ENCODE results near the gene TRIP4. TPM values are rescaled to one million over a fixed set of nuclear protein-coding genes. Genes with fewer than 3 reads are reported as not detected.

Gene TRIP4
- total RNA-seq, 1 experiment from 2014 or later: 18.3 TPM

- H3K27me3 ChIP-seq (ENCODE audit: insufficient read depth, low read length): no peaks in the 10 kb centered on the region
- no peak for DNase-seq (ENCODE audit: low read depth, low spot score)
- H3K4me1 ChIP-seq (ENCODE audit: control insufficient read depth in 1 of 2, insufficient read depth in 2 of 2, low read length in 2 of 2): peaks cover 9 to 19% of the 10 kb centered on the region in 2 experiments; a peak in 3 of 4 replicates
- peak overlapping the region; percentile 78 to 93 for H3K4me3 ChIP-seq (replicated peaks in 1 of 2; ENCODE audit: low read depth in 1 of 2, low read length in 2 of 2)
- TF ChIP-seq CTCF (IDR thresholded peaks at IDR 0.05 in 2 of 3, conservative IDR thresholded peaks at IDR 0.05 in 1 of 3; ENCODE audit: borderline replicate concordance in 1 of 3, insufficient read depth in 1 of 3, low read depth in 2 of 3, low read length in 2 of 3) (no peak), ZBTB33 (IDR thresholded peaks at IDR 0.05; ENCODE audit: extremely low read depth, insufficient replicate concordance, low read length) (no peak), YY1 (IDR thresholded peaks at IDR 0.05; ENCODE audit: extremely low read depth, insufficient replicate concordance, low read depth, low read length) (no peak), SIN3A (IDR thresholded peaks at IDR 0.05; ENCODE audit: low read depth) (no peak), ZFX (IDR thresholded peaks at IDR 0.05) (no peak), SRF (IDR thresholded peaks at IDR 0.05; ENCODE audit: low read depth) (no peak), EZH2 (IDR thresholded peaks at IDR 0.05) (no peak), EGR1 (IDR thresholded peaks at IDR 0.05; ENCODE audit: low read depth) (no peak), FOSL1 (IDR thresholded peaks at IDR 0.05; ENCODE audit: low read depth) (no peak), JUND (IDR thresholded peaks at IDR 0.05) (no peak), EZH2phosphoT487 (IDR thresholded peaks at IDR 0.05; ENCODE audit: borderline replicate concordance) (no peak), CEBPB (IDR thresholded peaks at IDR 0.05; ENCODE audit: low read depth) (no peak), RAD21 (IDR thresholded peaks at IDR 0.05; ENCODE audit: low read depth) (no peak), CBX3 (IDR thresholded peaks at IDR 0.05; ENCODE audit: low read depth) (no peak), POLR2AphosphoS5 (IDR thresholded peaks at IDR 0.05; ENCODE audit: low read depth, low read length) (no peak), TCF7L2 (IDR thresholded peaks at IDR 0.05; ENCODE audit: borderline replicate concordance, extremely low read depth, insufficient read depth, insufficient read length) (no peak)
- TF ChIP-seq, protein P1, sequence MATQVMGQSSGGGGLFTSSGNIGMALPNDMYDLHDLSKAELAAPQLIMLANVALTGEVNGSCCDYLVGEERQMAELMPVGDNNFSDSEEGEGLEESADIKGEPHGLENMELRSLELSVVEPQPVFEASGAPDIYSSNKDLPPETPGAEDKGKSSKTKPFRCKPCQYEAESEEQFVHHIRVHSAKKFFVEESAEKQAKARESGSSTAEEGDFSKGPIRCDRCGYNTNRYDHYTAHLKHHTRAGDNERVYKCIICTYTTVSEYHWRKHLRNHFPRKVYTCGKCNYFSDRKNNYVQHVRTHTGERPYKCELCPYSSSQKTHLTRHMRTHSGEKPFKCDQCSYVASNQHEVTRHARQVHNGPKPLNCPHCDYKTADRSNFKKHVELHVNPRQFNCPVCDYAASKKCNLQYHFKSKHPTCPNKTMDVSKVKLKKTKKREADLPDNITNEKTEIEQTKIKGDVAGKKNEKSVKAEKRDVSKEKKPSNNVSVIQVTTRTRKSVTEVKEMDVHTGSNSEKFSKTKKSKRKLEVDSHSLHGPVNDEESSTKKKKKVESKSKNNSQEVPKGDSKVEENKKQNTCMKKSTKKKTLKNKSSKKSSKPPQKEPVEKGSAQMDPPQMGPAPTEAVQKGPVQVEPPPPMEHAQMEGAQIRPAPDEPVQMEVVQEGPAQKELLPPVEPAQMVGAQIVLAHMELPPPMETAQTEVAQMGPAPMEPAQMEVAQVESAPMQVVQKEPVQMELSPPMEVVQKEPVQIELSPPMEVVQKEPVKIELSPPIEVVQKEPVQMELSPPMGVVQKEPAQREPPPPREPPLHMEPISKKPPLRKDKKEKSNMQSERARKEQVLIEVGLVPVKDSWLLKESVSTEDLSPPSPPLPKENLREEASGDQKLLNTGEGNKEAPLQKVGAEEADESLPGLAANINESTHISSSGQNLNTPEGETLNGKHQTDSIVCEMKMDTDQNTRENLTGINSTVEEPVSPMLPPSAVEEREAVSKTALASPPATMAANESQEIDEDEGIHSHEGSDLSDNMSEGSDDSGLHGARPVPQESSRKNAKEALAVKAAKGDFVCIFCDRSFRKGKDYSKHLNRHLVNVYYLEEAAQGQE (IDR thresholded peaks at IDR 0.05; ENCODE audit: low read depth): no peak
- TF ChIP-seq, protein P2, sequence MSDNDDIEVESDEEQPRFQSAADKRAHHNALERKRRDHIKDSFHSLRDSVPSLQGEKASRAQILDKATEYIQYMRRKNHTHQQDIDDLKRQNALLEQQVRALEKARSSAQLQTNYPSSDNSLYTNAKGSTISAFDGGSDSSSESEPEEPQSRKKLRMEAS (IDR thresholded peaks at IDR 0.05): no peak
- H4K20me1 ChIP-seq (ENCODE audit: insufficient read depth): 0 out of 2 replicates have a peak, but pooled peaks cover 3% of the 10 kb centered on the region
- H3K27ac ChIP-seq (ENCODE audit: low read depth, low read length): peak overlapping the region; percentile 77
- H3K36me3 ChIP-seq (ENCODE audit: control insufficient read depth in 1 of 2, insufficient read depth in 2 of 2, low read length in 2 of 2): no peaks in the 10 kb centered on the region; a peak in 1 of 4 replicates
- H3K9me2 ChIP-seq (ENCODE audit: insufficient read depth): no peaks in the 10 kb centered on the region
- BruUV-seq (replicated peaks): TSS peak; percentile 69
- H3K4me2 ChIP-seq (ENCODE audit: low read length): peak overlapping the region; percentile 93
- intact Hi-C loops (cut with micrococcal nuclease): loop anchor here (5.0 kb wide), 1 partner anchor 203 kb away; the partner anchor contains the start of gene SNX22
- CTCF ChIA-PET: interaction anchor here (1.0 kb wide), 2 partner anchors 21 to 146 kb away, joined by 3 to 6 read pairs; no protein-coding TSS in a partner anchor
- H3K79me2 ChIP-seq (ENCODE audit: insufficient read depth, low read length): peaks cover 53% of the 10 kb centered on the region
- RAD21 ChIA-PET (ENCODE audit: low non-redundant PET in 1 of 2, low total read pairs in 2 of 2, uncharacterized antibody in 2 of 2, unreplicated experiment in 2 of 2): interaction anchor here in 1 of 2 experiments (1.0 kb wide), 1 partner anchor 192 kb away, joined by 3 read pairs; the partner anchor contains the start of gene PPIB
- no peak overlapping the region for H2AFZ ChIP-seq (ENCODE audit: low read depth, low read length, poor library complexity, severe bottlenecking)
- H3K9me3 ChIP-seq (ENCODE audit: control insufficient read depth in 1 of 2, insufficient read depth in 1 of 2, low read depth in 1 of 2, low read length in 2 of 2): no peaks in the 10 kb centered on the region
- POLR2A ChIA-PET: interaction anchor here (1.0 kb wide), 1 partner anchor 32 kb away, joined by 3 read pairs; the partner anchor contains the start of gene TRIP4
- H3K9ac ChIP-seq (ENCODE audit: low read length): peak overlapping the region; percentile 87
- ATAC-seq: peak; percentile 32
Observed at GRCh38 chr15:64355348-64355943, 32.2 kb upstream of the TRIP4 start.

All from HCT116 (cell line).